GM18868 (cell line): ENCODE results near the gene MYO3B.
A peak's percentile ranks its signal among the peaks of the same experiment; 100 is the strongest.

Experiments used
- ATAC-seq: cut with Tn5 transposase; IDR thresholded peaks from one replicate; pipeline ENCODE4 v1.9.1; 2021; ENCODE audit warnings: mild to moderate bottlenecking, moderate library complexity; ENCODE audit not compliant: unreplicated experiment

Gene MYO3B

GRCh38 chr2:170498619-170499018 is 320.7 kb downstream of the MYO3B start:
- ATAC-seq = no peak

GRCh38 chr2:170500104-170500503 is 322.2 kb downstream of the MYO3B start:
- no peak for ATAC-seq

GRCh38 chr2:170500770-170501169 is 322.8 kb downstream of the MYO3B start:
- ATAC-seq = no peak

GRCh38 chr2:170501421-170502043 is 323.6 kb downstream of the MYO3B start:
- ATAC-seq = no peak

GRCh38 chr2:170502361-170503130 is 324.6 kb downstream of the MYO3B start:
- no peak for ATAC-seq

GRCh38 chr2:170503563-170503962 is 325.6 kb downstream of the MYO3B start:
- no peak for ATAC-seq

GRCh38 chr2:170503971-170504809 is 326.2 kb downstream of the MYO3B start:
- no peak for ATAC-seq

GRCh38 chr2:170504810-170505145 is 326.8 kb downstream of the MYO3B start:
- ATAC-seq = no peak

- no peak for ATAC-seq
Measured at GRCh38 chr2:170505631-170506275, 327.8 kb downstream of the MYO3B start.

- ATAC-seq = no peak
Measured at GRCh38 chr2:170509452-170510193, 331.7 kb downstream of the MYO3B start.

GRCh38 chr2:170512266-170512665 is 334.3 kb downstream of the MYO3B start:
- no peak for ATAC-seq

- ATAC-seq = no peak
Measured at GRCh38 chr2:170514140-170514539, 336.2 kb downstream of the MYO3B start.

- no peak for ATAC-seq
Measured at GRCh38 chr2:170517538-170517937, 339.6 kb downstream of the MYO3B start.

GRCh38 chr2:170518911-170519310 is 341.0 kb downstream of the MYO3B start:
- no peak for ATAC-seq

GRCh38 chr2:170521299-170521698 is 343.4 kb downstream of the MYO3B start:
- no peak for ATAC-seq

- no peak for ATAC-seq
Measured at GRCh38 chr2:170523506-170523905, 345.6 kb downstream of the MYO3B start.

GRCh38 chr2:170524828-170525565 is 347.1 kb downstream of the MYO3B start:
- peak; percentile 70 for ATAC-seq

GRCh38 chr2:170525566-170525900 is 347.6 kb downstream of the MYO3B start:
- no peak for ATAC-seq

- no peak for ATAC-seq
Measured at GRCh38 chr2:170530284-170530745, 352.4 kb downstream of the MYO3B start.
